ENCODE results near the gene HECTD1. TPM values are rescaled to one million over a fixed set of nuclear protein-coding genes. Genes with fewer than 3 reads are reported as not detected.

The HECTD1 gene
- polyA plus RNA-seq, 1 of the 3 experiments (the other 2 are of a cell fraction), result 43.2 TPM

GRCh38 chr14:31122921-31123320 lies 84.7 kb downstream of the HECTD1 start:
- no peaks in the 10 kb centered on the region for H3K9me2 ChIP-seq
- POLR2A ChIA-PET, result no interaction called here

More at GRCh38 chr14:31122921-31123320, 84.7 kb downstream of the HECTD1 start:
- Histone ChIP-seq H3K4me1 (ENCODE audit: control insufficient read depth in 1 of 2, insufficient read depth in 2 of 2, low read depth in 1 of 2, low read length in 1 of 2) (no peaks in the 10 kb centered on the region), H3K27ac (ENCODE audit: low read depth in 2 of 2, low read length in 1 of 2) (no peak overlapping the region), H4K20me1 (ENCODE audit: insufficient read depth) (no peaks in the 10 kb centered on the region), H3K9ac (no peak overlapping the region), H3K4me2 (no peak overlapping the region), H3K27me3 (ENCODE audit: insufficient read depth) (no peaks in the 10 kb centered on the region), H3K4me3 (ENCODE audit: low read depth in 2 of 2, low read length in 1 of 2) (no peak overlapping the region), H3K79me2 (ENCODE audit: insufficient read depth) (no peaks in the 10 kb centered on the region), H3K36me3 (replicated peaks in 1 of 2; ENCODE audit: control insufficient read depth in 1 of 2, insufficient read depth in 2 of 2, low read length in 1 of 2) (peaks cover 62 to 84% of the 10 kb centered on the region in 2 experiments), H3F3A (replicated peaks; ENCODE audit: insufficient read depth) (no peaks in the 10 kb centered on the region), H2AFZ (ENCODE audit: low read depth) (no peak overlapping the region), H3K9me3 (no peaks in the 10 kb centered on the region)
- TF ChIP-seq TAF1 (IDR thresholded peaks at IDR 0.05; ENCODE audit: borderline replicate concordance, low read depth, low read length), result no peak
- TF ChIP-seq TEAD4 (IDR thresholded peaks at IDR 0.05; ENCODE audit: borderline replicate concordance, insufficient read depth), result no peak
- no peak for TF ChIP-seq CTCF (IDR thresholded peaks at IDR 0.05)
- no peak for TF ChIP-seq FOSL2 (IDR thresholded peaks at IDR 0.05; ENCODE audit: borderline replicate concordance, low read depth)
- TF ChIP-seq EZH2phosphoT487 (IDR thresholded peaks at IDR 0.05; ENCODE audit: borderline replicate concordance, low read depth), result no peak
- no peak for TF ChIP-seq ZBTB33 (IDR thresholded peaks at IDR 0.05; ENCODE audit: borderline replicate concordance, low read depth)
- TF ChIP-seq PBX3 (IDR thresholded peaks at IDR 0.05), result no peak
- no peak for TF ChIP-seq JUND (IDR thresholded peaks at IDR 0.05)
- no peak for TF ChIP-seq TCF12 (IDR thresholded peaks at IDR 0.05)
- no peak for TF ChIP-seq SIN3A (IDR thresholded peaks at IDR 0.05; ENCODE audit: borderline replicate concordance, low read depth, low read length)
- TF ChIP-seq MEF2A (IDR thresholded peaks at IDR 0.05; ENCODE audit: borderline replicate concordance, low read depth), result no peak
- TF ChIP-seq GABPA (IDR thresholded peaks at IDR 0.05; ENCODE audit: low read depth), result no peak
- WGBS (ENCODE audit: low lambda C conversion rate), result 94% methylated on average over 4 of the region's 4 CpGs
- CTCF ChIA-PET, result no interaction called here
- DNase-seq, result no peak
